CD4-positive, alpha-beta T cell treated with Interleukin-15 for 4 hours (primary cell): ENCODE results near the gene HEATR3.

Experiments
- DNase-seq: peaks from one replicate; pipeline ENCODE4 v3.0.0-alpha.2; 2020; ENCODE audit warnings: low spot score

The HEATR3 gene

DNA sequence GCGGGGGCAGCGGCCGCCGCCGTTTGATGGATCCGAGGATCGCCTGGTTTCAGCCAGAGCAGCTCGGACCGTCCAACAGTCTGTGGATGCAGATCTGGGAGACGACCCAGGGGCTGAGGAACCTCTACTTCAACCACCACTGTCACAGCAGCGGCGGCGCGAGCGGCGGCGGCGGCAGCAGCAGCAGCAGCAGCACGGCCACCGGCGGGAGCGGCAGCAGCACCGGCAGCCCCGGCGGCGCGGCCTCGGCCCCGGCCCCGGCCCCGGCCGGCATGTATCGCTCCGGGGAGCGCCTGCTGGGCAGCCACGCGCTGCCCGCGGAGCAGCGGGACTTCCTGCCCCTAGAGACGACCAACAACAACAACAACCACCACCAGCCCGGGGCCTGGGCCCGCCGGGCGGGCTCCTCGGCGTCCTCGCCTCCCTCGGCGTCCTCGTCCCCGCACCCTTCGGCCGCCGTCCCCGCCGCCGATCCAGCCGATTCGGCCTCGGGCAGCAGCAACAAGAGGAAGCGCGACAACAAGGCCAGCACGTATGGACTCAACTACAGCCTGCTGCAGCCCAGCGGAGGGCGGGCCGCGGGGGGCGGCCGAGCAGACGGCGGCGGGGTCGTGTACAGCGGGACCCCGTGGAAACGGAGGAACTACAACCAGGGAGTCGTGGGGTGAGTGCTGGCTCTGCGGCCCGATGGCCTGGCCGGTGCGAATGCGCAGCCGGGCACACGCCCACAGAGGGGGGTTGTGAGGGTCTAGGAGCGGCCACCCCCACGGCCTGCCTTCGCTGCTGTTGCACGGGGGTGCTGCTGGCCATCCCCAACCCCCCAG, 88.0 kb downstream of the HEATR3 start:
- DNase-seq = peak; percentile 14

DNA sequence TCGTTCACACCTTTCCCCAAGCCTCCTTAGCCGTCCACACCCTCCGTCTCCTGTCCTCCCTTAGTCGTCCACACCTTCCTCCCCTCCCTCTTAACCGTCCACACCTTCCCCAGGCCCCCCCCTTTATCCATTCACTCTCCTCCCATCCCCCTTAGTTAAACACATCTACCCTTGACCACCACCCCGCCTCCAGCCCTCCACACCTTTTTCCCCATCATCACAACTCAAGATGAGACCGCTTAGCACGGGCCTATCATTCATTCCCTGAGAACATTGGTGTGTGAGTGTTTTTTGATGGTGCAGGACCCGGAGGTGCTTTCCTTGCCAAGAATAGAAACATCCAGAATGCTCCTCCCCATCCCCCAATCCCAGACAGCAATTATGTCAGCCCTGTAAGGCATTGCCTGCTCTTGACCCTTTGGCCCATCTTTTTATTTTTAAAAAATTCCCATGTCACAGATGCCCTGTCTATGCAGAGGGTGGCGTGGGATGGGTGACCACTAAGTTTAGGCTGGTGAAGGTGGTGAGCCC, 88.7 kb downstream of the HEATR3 start:
- no peak for DNase-seq

DNA sequence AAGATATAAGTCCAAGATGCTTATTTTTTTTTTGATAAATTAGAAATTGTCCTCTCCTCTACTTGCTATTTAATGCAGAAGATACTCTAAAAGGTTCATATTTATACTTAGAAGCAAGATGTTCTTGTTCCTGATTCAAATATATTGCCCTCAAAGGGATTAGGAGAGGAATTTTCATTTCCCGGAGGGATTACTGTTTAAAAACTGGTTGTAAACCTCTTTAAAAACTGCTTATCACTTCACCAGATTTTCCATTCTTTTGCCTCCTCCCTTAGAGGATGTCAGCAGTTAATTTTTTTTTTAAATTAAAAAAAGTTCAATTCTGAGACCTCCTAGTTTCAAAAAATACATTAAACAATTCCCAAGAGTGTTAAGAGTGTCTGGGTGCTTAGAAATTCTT, 90.2 kb downstream of the HEATR3 start:
- no peak for DNase-seq
